Measurements from ENCODE around the gene STX1A.

STX1A gene

GRCh38 chr7:73718438-73718881 lies 1.0 kb downstream of the STX1A start:
- TF ChIP-seq ZNF70 (CRISPR knock-in tag; IDR thresholded peaks at IDR 0.05) (peak; percentile 48; the same call in 1 of the 2 replicates), ZNF8 (CRISPR knock-in tag; IDR thresholded peaks at IDR 0.05) (no peak), SNAI2 (CRISPR knock-in tag; IDR thresholded peaks at IDR 0.05) (no peak)
- ATAC-seq, result peak; percentile 3; the same call in 2 of the 3 replicates

GRCh38 chr7:73717991-73718405 lies 1.5 kb downstream of the STX1A start:
- TF ChIP-seq POU6F1 (CRISPR knock-in tag; IDR thresholded peaks at IDR 0.05; ENCODE audit: borderline replicate concordance, low read depth) (no peak), CREB5 (CRISPR knock-in tag; IDR thresholded peaks at IDR 0.05; ENCODE audit: low read depth) (no peak), ZNF8 (CRISPR knock-in tag; IDR thresholded peaks at IDR 0.05) (no peak), SNAI2 (CRISPR knock-in tag; IDR thresholded peaks at IDR 0.05) (no peak), ZC3H10 (CRISPR knock-in tag; IDR thresholded peaks at IDR 0.05) (no peak)
- peak; percentile 51 for ATAC-seq

GRCh38 chr7:73717025-73717807 lies 2.3 kb downstream of the STX1A start:
- ATAC-seq, result no peak

More at GRCh38 chr7:73717025-73717807, 2.3 kb downstream of the STX1A start:
- TF ChIP-seq OSR1 (CRISPR knock-in tag; IDR thresholded peaks at IDR 0.05) (no peak), TOX (CRISPR knock-in tag; IDR thresholded peaks at IDR 0.05; ENCODE audit: borderline replicate concordance) (no peak), ESRRG (CRISPR knock-in tag; IDR thresholded peaks at IDR 0.05) (no peak), GLIS3 (CRISPR knock-in tag; IDR thresholded peaks at IDR 0.05) (no peak), TCF4 (CRISPR knock-in tag; IDR thresholded peaks at IDR 0.05; ENCODE audit: borderline replicate concordance) (no peak), SNAI2 (CRISPR knock-in tag; IDR thresholded peaks at IDR 0.05) (no peak), ZNF70 (CRISPR knock-in tag; IDR thresholded peaks at IDR 0.05) (no peak), TSHZ2 (CRISPR knock-in tag; IDR thresholded peaks at IDR 0.05) (no peak), RARB (CRISPR knock-in tag; IDR thresholded peaks at IDR 0.05) (no peak), PATZ1 (CRISPR knock-in tag; IDR thresholded peaks at IDR 0.05; ENCODE audit: borderline replicate concordance) (no peak), ZNF8 (CRISPR knock-in tag; IDR thresholded peaks at IDR 0.05) (no peak), ZFP30 (CRISPR knock-in tag; IDR thresholded peaks at IDR 0.05) (no peak), CSRNP3 (CRISPR knock-in tag; IDR thresholded peaks at IDR 0.05) (no peak), ZNF565 (CRISPR knock-in tag; conservative IDR thresholded peaks at IDR 0.05; ENCODE audit: low read depth) (no peak), POU6F1 (CRISPR knock-in tag; IDR thresholded peaks at IDR 0.05; ENCODE audit: borderline replicate concordance, low read depth) (no peak), CSDC2 (CRISPR knock-in tag; IDR thresholded peaks at IDR 0.05) (no peak)

Data from SK-N-SH treated with all-trans-retinoic acid at 6 μM for 48 hours (cell line).